ENCODE data around the gene TASOR2. TPM values are rescaled to one million over a fixed set of nuclear protein-coding genes. Genes with fewer than 3 reads are reported as not detected.

The TASOR2 gene
- total and polyA plus RNA-seq, 9 of the 15 experiments (the other 6 are each of a cell fraction or from before 2014, with no cell fraction given): 12.7 to 75.3 (median 52.3) TPM

DNA sequence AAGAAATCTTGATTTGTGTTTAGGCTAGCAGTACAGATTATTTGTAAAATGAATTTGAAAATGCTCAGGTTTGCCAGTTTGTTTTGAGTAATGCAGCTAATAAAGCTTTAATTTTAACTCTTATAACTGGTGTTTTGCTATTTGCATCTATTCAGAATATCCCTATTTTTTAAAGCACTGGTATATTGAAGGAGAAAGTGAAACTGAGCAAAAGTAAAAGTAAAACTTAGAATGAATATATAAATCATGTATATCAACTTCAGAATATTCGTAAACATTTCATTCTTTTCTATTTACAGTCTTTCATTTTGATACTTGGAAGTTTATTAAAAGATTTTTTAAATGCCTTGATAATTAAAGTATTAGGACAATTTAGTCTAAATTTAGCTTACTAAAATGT, 26.2 kb downstream of the TASOR2 start (continued):
- TF ChIP-seq ZBTB7A (IDR thresholded peaks at IDR 0.05; ENCODE audit: borderline replicate concordance, control insufficient read depth, low read depth, low read length) (no peak), WHSC1 (IDR thresholded peaks at IDR 0.05; ENCODE audit: low read length) (no peak)

DNA sequence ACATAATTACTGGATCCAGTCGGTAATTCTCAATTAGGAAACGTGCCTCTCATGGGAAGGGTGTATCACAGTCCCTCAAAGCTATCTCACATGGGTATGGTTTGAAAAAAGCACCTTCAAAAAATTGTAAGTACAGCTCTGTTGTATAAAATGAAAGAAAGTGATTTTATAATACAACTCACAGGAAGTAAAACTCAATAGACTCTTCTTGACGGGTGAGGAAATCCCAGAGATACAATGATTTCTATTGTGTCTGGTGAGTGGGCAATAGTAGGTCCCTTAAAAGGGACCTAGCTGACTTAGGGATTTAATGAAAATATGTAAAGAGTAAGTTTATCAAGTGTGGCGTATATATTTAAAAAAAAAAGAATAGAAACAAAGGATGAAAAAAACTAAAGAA, 27.0 kb downstream of the TASOR2 start:
- H3K4me2 ChIP-seq (ENCODE audit: insufficient read depth, low read length): no peak overlapping the region
- CTCF ChIA-PET (ENCODE audit: low intra/inter-chr PET ratio): no interaction called here
- H2AFZ ChIP-seq (ENCODE audit: low read depth, low read length): no peak overlapping the region
- WGBS (ENCODE audit: insufficient coverage, low coverage, missing lambda C conversion rate): 87% methylated on average over 4 of the region's 4 CpGs
- H3K4me3 ChIP-seq: no peak overlapping the region
- no peaks in the 10 kb centered on the region for H3K27me3 ChIP-seq (ENCODE audit: control insufficient read depth in 2 of 2, insufficient read depth in 2 of 2, low read length in 2 of 2)
- DNase-seq (ENCODE audit: extremely low read depth in 1 of 4, low spot score in 3 of 4) (no peak), ATAC-seq (no peak), FAIRE-seq (no peak)
- 0 out of 5 replicates have a peak, but pooled peaks cover 2% of the 10 kb centered on the region in 2 experiments for H3K4me1 ChIP-seq (replicated peaks in 1 of 2; ENCODE audit: control insufficient read depth in 2 of 2, insufficient read depth in 2 of 2, low read length in 2 of 2)
- BruUV-seq (replicated peaks): no TSS peak
- no peaks in the 10 kb centered on the region for H4K20me1 ChIP-seq (replicated peaks; ENCODE audit: control insufficient read depth, insufficient read depth, low read length)
- intact Hi-C loops (cut with micrococcal nuclease): no loop called here
- no peaks in the 10 kb centered on the region for H3K9me1 ChIP-seq (ENCODE audit: control insufficient read depth, insufficient read depth, low read length)
- POLR2A ChIA-PET: interaction anchor here (1.5 kb wide), 1 partner anchor 19 kb away, joined by 4 read pairs; no protein-coding TSS in a partner anchor
- H3K79me2 ChIP-seq (ENCODE audit: control insufficient read depth, insufficient read depth, low read length): peaks cover 94% of the 10 kb centered on the region
- H3K9ac ChIP-seq (ENCODE audit: insufficient read depth in 1 of 2, low read depth in 2 of 2, low read length in 2 of 2): no peak overlapping the region
- H3K27ac ChIP-seq (ENCODE audit: extremely low read depth, low read depth, low read length): no peak overlapping the region
- H3K36me3 ChIP-seq (ENCODE audit: control insufficient read depth, insufficient read depth, low read length): peaks cover 7% of the 10 kb centered on the region; the same call in 2 of the 3 replicates
- in situ Hi-C loops (cut with MboI): no loop called here
- H3K9me3 ChIP-seq (replicated peaks; ENCODE audit: control insufficient read depth, insufficient read depth, low read depth, low read length): no peaks in the 10 kb centered on the region
- TF ChIP-seq PRPF4 (IDR thresholded peaks at IDR 0.05; ENCODE audit: insufficient read depth, low read depth, low read length, poor library complexity, severe bottlenecking): no peak
- TF ChIP-seq VEZF1 (CRISPR knock-in tag; IDR thresholded peaks at IDR 0.05): no peak
- no peak for TF ChIP-seq FOXM1 (IDR thresholded peaks at IDR 0.05; ENCODE audit: low read depth)
- no peak for TF ChIP-seq FOXM1 (CRISPR knock-in tag; IDR thresholded peaks at IDR 0.05; ENCODE audit: low read depth)
- TF ChIP-seq, protein P1, sequence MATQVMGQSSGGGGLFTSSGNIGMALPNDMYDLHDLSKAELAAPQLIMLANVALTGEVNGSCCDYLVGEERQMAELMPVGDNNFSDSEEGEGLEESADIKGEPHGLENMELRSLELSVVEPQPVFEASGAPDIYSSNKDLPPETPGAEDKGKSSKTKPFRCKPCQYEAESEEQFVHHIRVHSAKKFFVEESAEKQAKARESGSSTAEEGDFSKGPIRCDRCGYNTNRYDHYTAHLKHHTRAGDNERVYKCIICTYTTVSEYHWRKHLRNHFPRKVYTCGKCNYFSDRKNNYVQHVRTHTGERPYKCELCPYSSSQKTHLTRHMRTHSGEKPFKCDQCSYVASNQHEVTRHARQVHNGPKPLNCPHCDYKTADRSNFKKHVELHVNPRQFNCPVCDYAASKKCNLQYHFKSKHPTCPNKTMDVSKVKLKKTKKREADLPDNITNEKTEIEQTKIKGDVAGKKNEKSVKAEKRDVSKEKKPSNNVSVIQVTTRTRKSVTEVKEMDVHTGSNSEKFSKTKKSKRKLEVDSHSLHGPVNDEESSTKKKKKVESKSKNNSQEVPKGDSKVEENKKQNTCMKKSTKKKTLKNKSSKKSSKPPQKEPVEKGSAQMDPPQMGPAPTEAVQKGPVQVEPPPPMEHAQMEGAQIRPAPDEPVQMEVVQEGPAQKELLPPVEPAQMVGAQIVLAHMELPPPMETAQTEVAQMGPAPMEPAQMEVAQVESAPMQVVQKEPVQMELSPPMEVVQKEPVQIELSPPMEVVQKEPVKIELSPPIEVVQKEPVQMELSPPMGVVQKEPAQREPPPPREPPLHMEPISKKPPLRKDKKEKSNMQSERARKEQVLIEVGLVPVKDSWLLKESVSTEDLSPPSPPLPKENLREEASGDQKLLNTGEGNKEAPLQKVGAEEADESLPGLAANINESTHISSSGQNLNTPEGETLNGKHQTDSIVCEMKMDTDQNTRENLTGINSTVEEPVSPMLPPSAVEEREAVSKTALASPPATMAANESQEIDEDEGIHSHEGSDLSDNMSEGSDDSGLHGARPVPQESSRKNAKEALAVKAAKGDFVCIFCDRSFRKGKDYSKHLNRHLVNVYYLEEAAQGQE (IDR thresholded peaks at IDR 0.05; ENCODE audit: borderline replicate concordance): no peak
- TF ChIP-seq, protein P1 (CRISPR knock-in tag; IDR thresholded peaks at IDR 0.05; ENCODE audit: low read depth): no peak
- no peak for TF ChIP-seq ADNP (tag; IDR thresholded peaks at IDR 0.05)
- TF ChIP-seq FUS (optimal IDR thresholded peaks at IDR 0.05; ENCODE audit: low read depth, low read length): no peak
- TF ChIP-seq RBM39 (optimal IDR thresholded peaks at IDR 0.05; ENCODE audit: low read depth, low read length): no peak
- no peak for TF ChIP-seq DLX4 (CRISPR knock-in tag; IDR thresholded peaks at IDR 0.05)

Data from K562 (cell line).